Activated CD4-positive, alpha-beta T cell treated with anti-CD3 and anti-CD28 coated beads for 36 hours (primary cell): ENCODE data around the gene KIF14. TPM values are rescaled to one million over a fixed set of nuclear protein-coding genes. Genes with fewer than 3 reads are reported as not detected.

Experiments
- ATAC-seq: fragments of 200-7000 bp; cut with Tn5 transposase; one replicate; pipeline ENCODE4 v1.10.0; 2021; ENCODE audit warnings: mild to moderate bottlenecking, moderate library complexity
- CTCF ChIA-PET: fragments of 350-600 bp; sonication (Branson Sonifier 250); formaldehyde crosslinking; loops from one replicate; lab custom pipeline; 2021; ENCODE audit warnings: antibody characterized with exemption; lab: Charles Lee
- POLR2A ChIA-PET: fragments of 350-600 bp; sonication (Branson Sonifier 250); formaldehyde crosslinking; loops from one replicate; lab custom pipeline; 2021; ENCODE audit warnings: antibody characterized with exemption, inconsistent platforms; lab: Charles Lee
- DNase-seq: peaks from one replicate; pipeline ENCODE4 v3.0.0-alpha.2; 2020
- H3K27ac Mint-ChIP-seq: one replicate; pipeline ENCODE4 v1.8.0; 2021; ENCODE audit warnings: mixed read lengths
- H3K27me3 Mint-ChIP-seq: one replicate; pipeline ENCODE4 v1.8.0; 2021; ENCODE audit warnings: mixed read lengths
- H3K36me3 Mint-ChIP-seq: one replicate; pipeline ENCODE4 v1.8.0; 2021; ENCODE audit warnings: low read depth, mixed read lengths
- H3K4me1 Mint-ChIP-seq: one replicate; pipeline ENCODE4 v1.8.0; 2021; ENCODE audit warnings: mixed read lengths
- H3K4me3 Mint-ChIP-seq: one replicate; pipeline ENCODE4 v1.8.0; 2021; ENCODE audit warnings: mild to moderate bottlenecking, moderate library complexity, mixed read lengths
- H3K9me3 Mint-ChIP-seq: one replicate; pipeline ENCODE4 v1.8.0; 2021; ENCODE audit warnings: low read depth, mixed read lengths
- intact Hi-C, 2 experiments: fragments of 100-400 bp; cut with DNase I in 1 of 2; cut with micrococcal nuclease in 1 of 2; formaldehyde crosslinking; loops; one replicate each; pipeline versions ENCODE4 v1.14.2 to v1.15.1; 2022 to 2024; cut with DNase I, micrococcal nuclease
- total RNA-seq, 2 experiments: library from RNA; stranded (reverse); gene quantifications; one replicate each; pipeline ENCODE4 v1.2.3, GENCODE V29; 2021

Gene KIF14
- total RNA-seq, result 10 to 100 TPM; 14.8 to 14.9 TPM

GRCh38 chr1:200620273-200621131, at the start of gene KIF14:
Gene KIF14, minus strand, starts transcription at chr1:200620751. Its CDS starts 2,028 bp downstream, at chr1:200618723.
- POLR2A ChIA-PET, result interaction anchor here (0.5 to 2.6 kb wide), 2 partner anchors 40 to 49 kb away, joined by 5 to 15 read pairs; partner anchors contain the start of gene DDX59
- H3K27ac Mint-ChIP-seq, result peak within 1 kb of the TSS; percentile 88
- peaks cover 24% of the 10 kb centered on the region for H3K4me1 Mint-ChIP-seq
- no peaks in the 10 kb centered on the region for H3K9me3 Mint-ChIP-seq
- peak within 1 kb of the TSS; percentile 84 for H3K4me3 Mint-ChIP-seq
- H3K27me3 Mint-ChIP-seq, result no peaks in the 10 kb centered on the region
- ATAC-seq, result peak; percentile 93
- CTCF ChIA-PET, result interaction anchor here (0.7 to 5.7 kb wide), 5 partner anchors 13 to 351 kb away, joined by 3 to 90 read pairs (median 5); no protein-coding TSS in a partner anchor
- intact Hi-C loops, result loop anchor here (1.0 to 5.0 kb wide), 10 partner anchors 49 to 534 kb away; partner anchors contain the start of genes CAMSAP2 (in 1 of the 2), DDX59 (in 1 of the 2), TMEM9 (in 1 of the 2) and ZNF281 (in 1 of the 2)
- peaks cover 4% of the 10 kb centered on the region for H3K36me3 Mint-ChIP-seq
- DNase-seq, result peak; percentile 96

- H3K4me1 Mint-ChIP-seq, result peaks cover 40% of the 10 kb centered on the region
- peak within 1 kb of the TSS; percentile 99 for H3K27ac Mint-ChIP-seq
- H3K27me3 Mint-ChIP-seq, result no peaks in the 10 kb centered on the region
- peak within 1 kb of the TSS; percentile 94 for H3K4me3 Mint-ChIP-seq
- intact Hi-C loops, result loop anchor here (1.0 to 5.0 kb wide), 8 partner anchors 29 to 350 kb away; partner anchors contain the start of genes KIF14 (in 2 of the 2), CAMSAP2 (in 1 of the 2) and ZNF281 (in 1 of the 2)
- no peaks in the 10 kb centered on the region for H3K9me3 Mint-ChIP-seq
- ChIA-PET CTCF (interaction anchor here (0.5 to 3.5 kb wide), 8 partner anchors 12 to 339 kb away, joined by 3 to 32 read pairs (median 3); no protein-coding TSS in a partner anchor), POLR2A (interaction anchor here (0.9 to 2.5 kb wide), 5 partner anchors 48 to 352 kb away, joined by 3 to 15 read pairs (median 4); partner anchors contain the start of gene KIF14)
- H3K36me3 Mint-ChIP-seq, result peaks cover 13% of the 10 kb centered on the region
- ATAC-seq, result peak; percentile 87
- peak; percentile 96 for DNase-seq
Measured at GRCh38 chr1:200669314-200670241, 49.0 kb upstream of the KIF14 start, which contains the start of gene DDX59. Gene DDX59, minus strand, starts transcription at chr1:200669907. Its CDS starts 3,167 bp downstream, at chr1:200666740.

- DNase-seq, result no peak
- ATAC-seq, result no peak
- CTCF ChIA-PET, result interaction anchor here (0.7 to 3.5 kb wide), 3 partner anchors 46 to 340 kb away, joined by 3 to 32 read pairs (median 5); no protein-coding TSS in a partner anchor
- Mint-ChIP-seq H3K9me3 (no peaks in the 10 kb centered on the region), H3K27ac (peak overlapping the region; percentile 86), H3K4me3 (peak overlapping the region; percentile 94), H3K4me1 (peaks cover 44% of the 10 kb centered on the region), H3K36me3 (peaks cover 20% of the 10 kb centered on the region), H3K27me3 (no peaks in the 10 kb centered on the region)
- POLR2A ChIA-PET, result interaction anchor here (1.6 to 2.5 kb wide), 4 partner anchors 47 to 70 kb away, joined by 3 to 15 read pairs (median 4); partner anchors contain the start of gene KIF14
- intact Hi-C loops, result loop anchor here in 1 of 2 experiments (1.0 kb wide), 5 partner anchors 28 to 258 kb away; partner anchors contain the start of genes KIF14 and ZNF281
Measured at GRCh38 chr1:200668514-200669313, 48.2 kb upstream of the KIF14 start.

GRCh38 chr1:200666309-200666708, 45.8 kb upstream of the KIF14 start:
- DNase-seq (no peak), ATAC-seq (no peak)
- Mint-ChIP-seq H3K36me3 (peaks cover 32% of the 10 kb centered on the region), H3K4me1 (peaks cover 45% of the 10 kb centered on the region), H3K4me3 (no peak overlapping the region), H3K27me3 (no peaks in the 10 kb centered on the region), H3K27ac (peak overlapping the region; percentile 39), H3K9me3 (no peaks in the 10 kb centered on the region)
- intact Hi-C loops, result no loop called here
- CTCF ChIA-PET, result interaction anchor here (0.6 to 1.3 kb wide), 2 partner anchors 19 to 44 kb away, joined by 3 to 6 read pairs; no protein-coding TSS in a partner anchor
- POLR2A ChIA-PET, result no interaction called here

GRCh38 chr1:200665861-200666260, 45.3 kb upstream of the KIF14 start:
- Mint-ChIP-seq H3K27ac (peak overlapping the region; percentile 33), H3K27me3 (no peaks in the 10 kb centered on the region), H3K4me1 (peaks cover 41% of the 10 kb centered on the region), H3K4me3 (no peak overlapping the region), H3K36me3 (peaks cover 33% of the 10 kb centered on the region), H3K9me3 (no peaks in the 10 kb centered on the region)
- ChIA-PET CTCF (interaction anchor here (1.3 kb wide), 1 partner anchor 43 kb away, joined by 6 read pairs; no protein-coding TSS in a partner anchor), POLR2A (interaction anchor here (0.6 kb wide), 1 partner anchor 139 kb away, joined by 3 read pairs; no protein-coding TSS in a partner anchor)
- no peak for DNase-seq
- intact Hi-C loops, result no loop called here
- ATAC-seq, result no peak

- no peak for DNase-seq
- POLR2A ChIA-PET, result interaction anchor here (0.6 kb wide), 1 partner anchor 40 kb away, joined by 5 read pairs; no protein-coding TSS in a partner anchor
- H3K4me3 Mint-ChIP-seq, result no peak overlapping the region
- H3K27ac Mint-ChIP-seq, result no peak overlapping the region
- H3K36me3 Mint-ChIP-seq, result peaks cover 45% of the 10 kb centered on the region
- no peaks in the 10 kb centered on the region for H3K9me3 Mint-ChIP-seq
- H3K4me1 Mint-ChIP-seq, result peaks cover 19% of the 10 kb centered on the region
- H3K27me3 Mint-ChIP-seq, result no peaks in the 10 kb centered on the region
- no peak for ATAC-seq
- intact Hi-C loops, result no loop called here
- CTCF ChIA-PET, result interaction anchor here (0.7 to 1.2 kb wide), 2 partner anchors 39 to 70 kb away, joined by 3 to 6 read pairs; no protein-coding TSS in a partner anchor
Measured at GRCh38 chr1:200660719-200661118, 40.2 kb upstream of the KIF14 start.

- ATAC-seq, result no peak
- Mint-ChIP-seq H3K9me3 (no peaks in the 10 kb centered on the region), H3K27ac (no peak overlapping the region), H3K36me3 (peaks cover 48% of the 10 kb centered on the region), H3K4me1 (peaks cover 21% of the 10 kb centered on the region), H3K4me3 (no peak overlapping the region), H3K27me3 (no peaks in the 10 kb centered on the region)
- intact Hi-C loops, result no loop called here
- no peak for DNase-seq
- ChIA-PET POLR2A (no interaction called here), CTCF (no interaction called here)
Measured at GRCh38 chr1:200659269-200659668, 38.7 kb upstream of the KIF14 start.

- peaks cover 24% of the 10 kb centered on the region for H3K4me1 Mint-ChIP-seq
- intact Hi-C loops, result no loop called here
- no peak overlapping the region for H3K27ac Mint-ChIP-seq
- no peak overlapping the region for H3K4me3 Mint-ChIP-seq
- no peaks in the 10 kb centered on the region for H3K9me3 Mint-ChIP-seq
- ChIA-PET CTCF (no interaction called here), POLR2A (no interaction called here)
- DNase-seq (no peak), ATAC-seq (no peak)
- H3K36me3 Mint-ChIP-seq, result peaks cover 48% of the 10 kb centered on the region
- no peaks in the 10 kb centered on the region for H3K27me3 Mint-ChIP-seq
Measured at GRCh38 chr1:200658037-200658818, 37.7 kb upstream of the KIF14 start.

GRCh38 chr1:200654660-200655059, 34.1 kb upstream of the KIF14 start:
- DNase-seq (no peak), ATAC-seq (peak; percentile 42)
- Mint-ChIP-seq H3K27ac (no peak overlapping the region), H3K27me3 (no peaks in the 10 kb centered on the region), H3K4me3 (no peak overlapping the region), H3K4me1 (peaks cover 27% of the 10 kb centered on the region), H3K9me3 (no peaks in the 10 kb centered on the region), H3K36me3 (peaks cover 36% of the 10 kb centered on the region)
- POLR2A ChIA-PET, result no interaction called here
- intact Hi-C loops, result no loop called here
- CTCF ChIA-PET, result no interaction called here
